ENCODE results near the gene APP.
"Not testable (repeated sequence)": the region's sequence is repeated elsewhere in the genome, so short reads cannot be mapped to it uniquely, and the experiment has no call there.

Gene APP

DNA sequence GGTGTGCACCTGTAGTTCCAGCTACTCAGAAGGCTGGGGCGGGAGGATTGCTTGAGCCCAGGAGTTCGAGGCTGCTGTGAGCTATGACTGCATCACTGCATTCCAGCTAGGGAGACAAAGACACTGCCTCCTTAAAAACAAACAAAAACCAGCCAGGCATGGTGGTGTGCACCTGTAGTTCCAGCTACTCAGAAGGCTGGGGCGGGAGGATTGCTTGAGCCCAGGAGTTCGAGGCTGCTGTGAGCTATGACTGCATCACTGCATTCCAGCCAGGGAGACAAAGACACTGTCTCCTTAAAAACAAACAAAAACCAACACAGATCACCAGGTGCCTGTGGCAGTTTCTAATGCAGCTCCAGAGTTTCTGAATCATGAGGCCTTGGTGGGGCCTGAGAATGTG, 147.2 kb downstream of the APP start:
- not testable (repeated sequence) for DNase-seq (ENCODE audit: low spot score)

- DNase-seq (ENCODE audit: low spot score): not testable (repeated sequence)
Measured at GRCh38 chr21:26022598-26023337, 147.8 kb downstream of the APP start.

DNA sequence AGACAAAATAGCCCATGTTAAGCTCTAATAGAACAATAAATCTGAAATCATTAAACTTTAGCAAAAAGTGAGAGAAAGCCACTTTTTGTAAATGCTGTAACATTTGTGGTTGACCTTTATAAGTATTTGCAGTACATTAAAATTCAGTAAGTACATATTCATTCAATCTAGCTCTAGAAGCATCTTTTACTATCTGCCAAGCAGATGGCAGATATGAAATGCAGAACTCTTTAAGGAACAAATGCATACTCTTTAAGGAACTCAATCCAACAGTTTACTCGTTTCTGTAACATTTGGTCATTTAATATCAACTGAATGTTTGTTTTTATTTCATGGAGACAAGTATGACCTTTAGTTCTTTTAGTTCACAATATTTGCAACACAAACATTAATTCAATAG, 150.1 kb downstream of the APP start:
- DNase-seq (ENCODE audit: low spot score): no peak

- DNase-seq (ENCODE audit: low spot score): no peak
Measured at GRCh38 chr21:26020081-26020480, 150.5 kb downstream of the APP start.

DNA sequence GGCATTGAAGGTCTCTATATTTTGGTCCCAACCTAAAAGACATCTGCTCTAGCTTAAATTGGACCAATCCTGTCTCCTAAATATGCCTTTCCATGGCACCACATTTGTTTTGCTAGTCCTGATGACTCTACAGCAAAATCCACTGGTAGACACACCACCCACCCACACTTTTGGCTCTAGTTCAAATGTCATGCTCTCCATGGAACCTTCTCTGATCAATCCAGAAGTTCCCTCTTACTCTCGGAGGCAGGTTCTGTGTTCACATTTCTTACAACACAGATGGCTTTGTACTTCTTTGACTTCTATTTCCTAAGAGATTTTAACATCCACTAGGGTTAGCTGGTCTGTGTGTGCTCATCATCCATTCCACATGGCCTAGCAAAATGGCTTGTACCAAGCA, 151.3 kb downstream of the APP start:
- no peak for DNase-seq (ENCODE audit: low spot score)

DNA sequence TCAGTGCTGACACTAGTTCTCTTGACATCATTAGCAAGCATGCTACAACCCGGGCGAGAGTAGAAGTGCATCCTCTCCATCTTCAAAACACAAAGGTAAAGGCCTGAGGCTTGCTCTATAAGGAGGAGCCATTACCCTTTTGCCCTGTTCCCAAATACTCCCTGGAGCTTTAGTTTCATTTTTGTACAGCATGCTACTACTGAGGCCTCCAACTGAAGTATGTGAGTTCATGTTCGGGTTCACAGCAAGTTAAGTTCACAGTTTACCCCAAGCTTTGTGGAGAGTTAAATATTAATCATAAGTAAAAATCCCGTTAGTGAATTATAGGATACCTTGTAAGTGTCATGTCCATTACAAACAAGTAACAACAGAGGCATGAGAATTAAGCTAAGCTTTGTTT, 156.6 kb downstream of the APP start:
- DNase-seq (ENCODE audit: low spot score): no peak

- DNase-seq (ENCODE audit: low spot score): not testable (repeated sequence)
Measured at GRCh38 chr21:26012482-26012881, 158.1 kb downstream of the APP start.

DNA sequence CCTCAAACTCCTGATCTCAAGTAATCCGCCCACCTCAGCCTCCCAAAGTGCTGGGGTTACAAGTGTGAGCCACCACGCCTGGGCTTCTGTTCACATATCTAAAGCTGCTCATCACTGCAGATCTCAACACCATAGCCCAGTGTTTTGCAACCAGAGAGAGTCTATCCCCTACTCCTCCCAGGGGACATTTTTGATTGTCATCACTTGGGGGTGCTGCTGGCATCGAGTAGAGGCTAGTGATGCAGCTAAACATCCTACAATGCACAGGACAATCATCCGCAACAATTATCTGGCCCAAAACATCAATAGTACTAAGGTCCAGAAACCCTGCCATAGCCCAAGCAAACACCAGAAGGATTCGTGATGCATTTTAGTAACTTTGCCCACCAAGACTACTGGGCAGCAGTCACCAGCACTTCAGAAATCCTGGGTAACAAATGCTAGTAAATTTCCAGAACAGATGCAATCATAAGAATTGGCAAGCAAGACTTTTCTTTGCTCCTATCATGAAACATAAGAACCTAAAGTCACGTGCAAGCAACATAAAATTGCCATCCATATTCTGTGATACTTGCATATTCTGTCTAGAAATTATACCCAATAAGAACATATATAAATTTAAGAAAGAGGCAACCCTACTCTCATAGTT, 159.2 kb downstream of the APP start:
- no peak for DNase-seq (ENCODE audit: low spot score)

- DNase-seq (ENCODE audit: low spot score): no peak
Measured at GRCh38 chr21:26007951-26008498, 162.5 kb downstream of the APP start.

GRCh38 chr21:26005464-26005863, 165.1 kb downstream of the APP start:
- no peak for DNase-seq (ENCODE audit: low spot score)

- no peak for DNase-seq (ENCODE audit: low spot score)
Measured at GRCh38 chr21:26003404-26003803, 167.2 kb downstream of the APP start.

DNA sequence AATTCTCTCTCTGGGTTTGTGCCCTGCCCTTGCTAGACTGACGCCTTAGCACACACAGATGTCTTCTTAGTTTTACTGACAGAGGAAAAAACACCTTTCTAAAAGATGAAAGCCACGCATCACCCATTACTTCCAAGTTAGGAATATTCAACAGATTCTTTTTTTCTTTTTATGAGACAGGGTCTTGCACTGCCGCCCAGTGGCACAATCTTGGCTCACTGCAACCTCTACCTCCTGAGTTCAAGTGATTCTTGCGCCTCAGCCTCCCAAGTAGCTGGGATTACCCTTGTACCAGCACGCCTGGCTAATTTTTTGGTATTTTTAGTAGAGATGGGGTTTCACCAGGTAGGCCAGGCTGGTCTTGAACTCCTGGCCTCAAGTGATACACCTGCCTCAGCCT, 169.2 kb downstream of the APP start:
- no peak for DNase-seq (ENCODE audit: low spot score)

DNA sequence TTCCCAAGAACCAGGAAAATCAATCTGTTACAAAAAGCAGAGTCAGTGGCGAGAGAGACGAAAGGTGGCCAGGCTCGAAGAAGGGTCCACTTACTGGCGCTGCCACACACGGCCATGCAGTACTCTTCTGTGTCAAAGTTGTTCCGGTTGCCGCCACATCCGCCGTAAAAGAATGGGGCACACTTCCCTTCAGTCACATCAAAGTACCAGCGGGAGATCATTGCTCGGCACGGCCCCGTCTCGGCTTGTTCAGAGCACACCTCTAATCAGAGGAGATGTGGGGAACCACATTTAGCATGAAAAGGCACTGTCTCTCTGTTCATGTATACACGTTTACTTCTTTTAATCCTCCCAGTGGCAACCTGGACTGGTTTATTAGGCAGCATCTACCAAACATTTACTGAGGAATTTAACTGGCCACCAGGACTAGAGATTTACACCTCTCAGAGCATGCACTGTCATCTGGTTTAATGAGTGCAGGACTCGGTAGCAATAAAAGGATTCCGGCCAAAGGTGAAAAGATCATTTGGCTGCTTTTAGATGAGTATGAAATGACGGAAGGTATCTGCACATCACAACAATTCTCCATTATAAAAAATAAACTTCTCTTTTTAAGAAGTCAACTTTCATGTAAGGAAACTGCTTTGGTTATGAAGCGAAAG, 170.5 kb downstream of the APP start:
- no peak for DNase-seq (ENCODE audit: low spot score)

DNA sequence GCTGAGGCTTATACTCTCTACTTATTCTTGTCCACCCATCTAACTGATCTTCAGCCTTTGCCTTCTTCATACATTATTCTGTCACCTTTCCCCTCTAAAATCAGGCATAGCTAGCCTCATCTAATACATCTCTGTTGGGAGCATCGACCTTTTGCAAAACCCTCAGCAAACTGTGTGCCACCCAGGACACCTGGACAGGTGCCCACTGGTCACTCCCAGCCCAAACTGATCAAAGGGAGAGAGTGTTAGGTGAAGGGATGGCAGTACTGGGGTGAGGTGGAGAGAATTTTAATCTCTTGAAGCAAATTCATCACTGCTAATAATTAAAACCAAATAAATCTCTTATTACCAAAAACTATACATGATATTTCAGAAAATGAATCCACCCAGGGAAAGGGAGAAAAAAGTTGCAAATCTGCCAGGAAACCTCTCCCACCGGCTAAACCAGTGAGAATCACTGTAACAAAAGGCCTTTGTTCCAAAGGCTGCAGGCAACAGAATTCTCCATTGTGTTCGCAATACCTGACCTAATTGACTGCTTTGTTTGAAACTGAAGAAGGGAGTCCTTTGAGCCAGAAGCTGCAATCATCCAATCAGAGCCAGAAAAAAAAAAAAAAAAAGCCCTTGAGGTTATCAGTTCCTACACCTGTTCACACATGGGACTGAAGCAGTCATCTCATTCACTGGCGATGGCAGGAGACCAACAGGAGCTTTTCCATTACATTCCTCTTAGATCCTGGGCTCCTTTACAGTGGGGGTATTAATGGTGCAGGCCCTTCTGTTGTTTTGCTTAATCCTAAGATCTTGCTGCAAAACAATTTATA, 172.6 kb downstream of the APP start:
- no peak for DNase-seq (ENCODE audit: low spot score)

DNA sequence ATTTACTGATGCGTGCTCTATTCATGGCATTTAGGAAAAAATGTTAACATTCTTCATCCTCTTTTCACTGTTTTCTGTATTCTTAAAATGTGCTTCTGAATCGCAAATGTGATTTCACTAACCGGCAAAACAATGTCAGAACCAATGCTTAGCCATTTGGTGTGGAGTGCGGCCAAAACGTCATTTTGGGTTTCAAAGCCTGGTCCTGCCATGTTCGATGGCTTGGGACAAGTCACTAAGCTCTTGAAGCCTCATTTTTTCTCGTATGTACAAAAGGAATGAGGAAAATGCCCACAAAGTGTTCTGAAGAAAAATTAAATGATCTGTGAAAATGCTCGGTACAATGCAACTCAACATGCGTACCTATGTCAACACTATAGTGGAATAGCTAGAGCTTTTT, 175.3 kb downstream of the APP start:
- DNase-seq (ENCODE audit: low spot score): no peak

- no peak for DNase-seq (ENCODE audit: low spot score)
Measured at GRCh38 chr21:25994758-25995163, 175.8 kb downstream of the APP start.

DNA sequence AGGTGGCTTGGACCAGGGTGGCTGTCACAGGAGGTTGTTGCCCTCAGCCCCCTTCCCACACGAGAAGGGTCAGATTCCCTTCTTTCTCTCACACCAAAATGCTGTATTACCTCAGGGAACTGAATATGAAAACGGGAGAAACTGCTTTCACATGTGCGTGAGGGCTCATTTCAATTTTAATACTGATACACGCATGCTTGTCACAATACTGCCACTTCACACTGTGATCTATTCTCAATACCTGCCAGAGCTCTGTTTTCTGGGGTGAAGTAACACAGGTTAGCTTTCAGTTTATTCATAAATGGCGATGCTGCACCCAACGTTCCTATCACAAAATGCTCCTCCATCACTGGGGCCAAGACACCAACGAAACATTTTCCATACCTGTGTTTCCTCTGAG, 181.8 kb downstream of the APP start:
- DNase-seq (ENCODE audit: low spot score): no peak

GRCh38 chr21:25987531-25987930, 183.0 kb downstream of the APP start:
- DNase-seq (ENCODE audit: low spot score): no peak

DNA sequence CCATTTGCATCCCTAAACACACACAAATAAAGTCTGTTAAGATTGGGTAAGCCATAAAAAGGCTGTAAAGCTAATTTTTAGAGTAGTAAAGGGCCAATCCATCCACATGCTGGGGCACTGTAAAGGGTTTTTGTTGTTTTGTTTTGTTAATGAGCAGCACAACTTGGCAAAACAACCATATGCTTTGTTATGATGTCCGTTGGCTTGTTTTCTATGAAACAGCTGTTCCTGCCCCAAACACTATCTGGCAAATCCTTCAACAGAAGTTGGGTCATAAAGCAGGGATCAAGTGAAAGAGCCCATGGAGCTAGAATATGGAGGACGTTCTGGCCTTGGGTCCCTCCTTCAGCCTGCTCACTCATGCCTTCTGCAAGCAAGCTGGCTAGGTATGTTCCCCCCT, 183.6 kb downstream of the APP start:
- no peak for DNase-seq (ENCODE audit: low spot score)

GRCh38 chr21:25985990-25986389, 184.6 kb downstream of the APP start:
- DNase-seq (ENCODE audit: low spot score): no peak

DNA sequence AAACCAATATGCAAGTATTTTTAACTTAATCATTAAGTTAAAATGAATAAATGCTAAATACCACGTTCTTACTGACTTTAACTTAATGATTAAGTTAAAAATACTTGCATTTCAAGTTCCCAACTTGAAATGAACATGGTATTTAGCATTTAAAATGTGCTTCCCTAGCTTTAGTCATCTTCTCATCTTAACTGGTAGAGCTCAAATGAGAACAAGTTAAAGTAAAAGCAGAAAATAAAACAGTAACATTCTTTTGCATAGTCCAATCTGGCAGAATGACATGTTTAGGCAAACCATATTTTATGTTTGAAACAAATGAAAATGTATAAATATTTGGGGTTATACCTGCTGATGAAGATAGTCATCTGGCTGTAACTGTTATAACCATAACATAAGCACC, 186.0 kb downstream of the APP start:
- DNase-seq (ENCODE audit: low spot score): no peak

DNA sequence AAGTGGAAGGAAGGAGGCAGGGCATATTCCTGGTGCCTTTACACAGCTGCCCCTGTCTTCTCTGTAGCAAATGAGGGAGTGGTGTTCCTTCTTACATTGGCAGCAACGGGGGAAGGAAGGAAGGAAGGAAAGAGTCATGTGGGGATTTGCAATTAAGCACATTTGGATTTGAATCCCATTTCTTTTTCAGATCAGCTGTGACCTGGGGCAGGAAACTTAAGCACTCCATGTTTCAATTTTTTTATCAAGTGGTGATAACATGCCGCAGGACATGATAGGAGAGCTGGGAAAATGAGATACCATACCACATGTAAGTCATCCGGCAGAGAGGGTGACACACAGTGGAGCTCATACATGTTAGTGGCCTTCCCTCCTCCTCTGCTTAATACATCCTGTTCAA, 186.8 kb downstream of the APP start:
- no peak for DNase-seq (ENCODE audit: low spot score)
